ENCODE results near the gene DLG2. TPM values are rescaled to one million over a fixed set of nuclear protein-coding genes. Genes with fewer than 3 reads are reported as not detected.

DLG2 gene
- total and polyA plus RNA-seq, 2 of the 8 experiments (the other 6 are each of a cell fraction or from before 2014, with no cell fraction given), result 1.7 to 14.3 TPM

DNA sequence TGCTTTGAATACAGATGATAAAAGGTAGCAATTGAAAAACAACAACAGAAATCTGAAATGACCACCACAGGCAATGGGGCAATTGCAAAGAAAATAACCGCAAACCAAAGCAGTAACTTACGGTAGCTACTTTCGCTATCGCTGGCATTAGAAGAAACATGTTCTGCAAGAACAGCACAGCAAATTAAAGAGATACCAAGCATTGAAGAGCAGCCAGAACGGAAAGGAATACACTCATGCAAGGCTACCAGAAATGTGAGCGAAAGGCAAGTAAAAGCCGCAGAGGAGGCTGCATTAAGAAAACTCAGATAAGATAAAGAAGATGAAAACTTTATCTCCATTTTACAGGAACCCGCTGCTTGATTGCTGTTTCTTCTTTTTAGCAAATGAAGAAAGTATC lies 2146.9 kb downstream of the DLG2 start:
- Histone ChIP-seq H4K5ac (ENCODE audit: insufficient read length, low read depth, low read length) (no peak overlapping the region), H2BK15ac (ENCODE audit: low read length) (no peak overlapping the region), H3K27ac (ENCODE audit: low read depth, low read length) (no peak overlapping the region), H3K4me1 (replicated peaks in 1 of 4; ENCODE audit: control insufficient read depth in 3 of 4, insufficient read depth in 4 of 4, low read length in 3 of 4) (peaks cover 0 to 7% (median 0%) of the 10 kb centered on the region in 4 experiments; a peak in 4 of 7 replicates), H3K79me1 (ENCODE audit: low read depth, low read length) (no peaks in the 10 kb centered on the region), H3K79me2 (ENCODE audit: control insufficient read depth in 1 of 2, insufficient read depth in 2 of 2, low read length in 2 of 2) (no peaks in the 10 kb centered on the region), H3K4me3 (ENCODE audit: extremely low read depth in 1 of 4, insufficient read depth in 2 of 4, low read depth in 3 of 4, low read length in 4 of 4) (no peak overlapping the region), H4K8ac (ENCODE audit: extremely low read depth, insufficient read depth, low read length) (no peak overlapping the region), H2AK5ac (ENCODE audit: low read depth, low read length) (no peak overlapping the region), H2BK5ac (ENCODE audit: low read depth, low read length) (no peak overlapping the region), H2BK12ac (ENCODE audit: low read depth, low read length) (no peak overlapping the region), H3K18ac (ENCODE audit: extremely low read depth, low read length) (no peak overlapping the region), H2AFZ (ENCODE audit: low read length) (peak overlapping the region; percentile 78), H4K20me1 (replicated peaks in 1 of 2; ENCODE audit: control insufficient read depth in 1 of 2, insufficient read depth in 2 of 2, low read length in 2 of 2) (no peaks in the 10 kb centered on the region), H2BK20ac (ENCODE audit: low read length) (no peak overlapping the region), H3K23me2 (ENCODE audit: low read depth, low read length) (no peaks in the 10 kb centered on the region), H3K9me3 (ENCODE audit: insufficient read depth in 2 of 2, low read depth in 1 of 2, low read length in 1 of 2) (no peaks in the 10 kb centered on the region), H4K91ac (replicated peaks; ENCODE audit: insufficient read length, low read length) (no peak overlapping the region), H3K23ac (ENCODE audit: insufficient read length) (no peak overlapping the region), H3K36me3 (ENCODE audit: control insufficient read depth in 2 of 4, insufficient read depth in 4 of 4, low read length in 3 of 4) (no peaks in the 10 kb centered on the region), H3K4ac (replicated peaks; ENCODE audit: insufficient read length, low read depth, low read length) (no peak overlapping the region), H3K9ac (replicated peaks in 1 of 4; ENCODE audit: extremely low read depth in 1 of 4, low read depth in 3 of 4, low read length in 3 of 4) (no peak overlapping the region), H3K56ac (replicated peaks; ENCODE audit: insufficient read length, low read depth, low read length) (no peak overlapping the region), H3K27me3 (replicated peaks in 1 of 4; ENCODE audit: control insufficient read depth in 3 of 4, extremely low read depth in 1 of 4, insufficient read depth in 3 of 4, low read length in 3 of 4) (no peaks in the 10 kb centered on the region), H3K14ac (ENCODE audit: insufficient read length) (no peak overlapping the region), H3K4me2 (ENCODE audit: insufficient read depth in 1 of 2, low read depth in 2 of 2, low read length in 2 of 2) (no peak overlapping the region), H2BK120ac (replicated peaks; ENCODE audit: low read depth, low read length) (no peak overlapping the region)
- CTCF ChIA-PET (ENCODE audit: partially characterized antibody), result no interaction called here
- DNase-seq (ENCODE audit: low read depth in 1 of 2, low spot score in 2 of 2) (no peak), FAIRE-seq (no peak)
- POLR2A ChIA-PET (ENCODE audit: partially characterized antibody), result no interaction called here
- WGBS, 2 experiments (ENCODE audit: extremely low coverage in 1 of 2, insufficient coverage in 1 of 2, insufficient read length in 1 of 2, insufficient replicate concordance in 2 of 2, low coverage in 1 of 2, low lambda C conversion rate in 2 of 2, missing lambda C conversion rate in 1 of 2), result 86% methylated on average over 8 of the region's 8 CpGs; no CpG with 5 or more reads in 1 of the 2 experiments
- TF ChIP-seq EGR1 (IDR thresholded peaks at IDR 0.05; ENCODE audit: borderline replicate concordance, low read depth, low read length) (no peak), KDM5A (IDR thresholded peaks at IDR 0.05; ENCODE audit: low read length) (no peak), KDM4A (IDR thresholded peaks at IDR 0.05; ENCODE audit: low read depth, low read length, severe bottlenecking) (no peak), YY1 (IDR thresholded peaks at IDR 0.05; ENCODE audit: low read depth, low read length) (no peak), SUZ12 (IDR thresholded peaks at IDR 0.05; ENCODE audit: low read length) (no peak), JUN (IDR thresholded peaks at IDR 0.05; ENCODE audit: low read depth, low read length) (no peak), BCL11A (IDR thresholded peaks at IDR 0.05; ENCODE audit: low read depth in 2 of 2, low read length in 2 of 2) (no peak), CHD1 (IDR thresholded peaks at IDR 0.05; ENCODE audit: low read depth, low read length) (no peak), RAD21 (IDR thresholded peaks at IDR 0.05 in 1 of 2, conservative IDR thresholded peaks at IDR 0.05 in 1 of 2; ENCODE audit: low read depth in 2 of 2, low read length in 2 of 2) (no peak), HDAC6 (IDR thresholded peaks at IDR 0.05; ENCODE audit: low read depth, low read length) (no peak), TEAD4 (IDR thresholded peaks at IDR 0.05; ENCODE audit: low read depth, low read length) (no peak), NANOG (IDR thresholded peaks at IDR 0.05; ENCODE audit: insufficient read depth, low read depth, low read length, poor library complexity, severe bottlenecking) (no peak)
- TF ChIP-seq, protein P1, sequence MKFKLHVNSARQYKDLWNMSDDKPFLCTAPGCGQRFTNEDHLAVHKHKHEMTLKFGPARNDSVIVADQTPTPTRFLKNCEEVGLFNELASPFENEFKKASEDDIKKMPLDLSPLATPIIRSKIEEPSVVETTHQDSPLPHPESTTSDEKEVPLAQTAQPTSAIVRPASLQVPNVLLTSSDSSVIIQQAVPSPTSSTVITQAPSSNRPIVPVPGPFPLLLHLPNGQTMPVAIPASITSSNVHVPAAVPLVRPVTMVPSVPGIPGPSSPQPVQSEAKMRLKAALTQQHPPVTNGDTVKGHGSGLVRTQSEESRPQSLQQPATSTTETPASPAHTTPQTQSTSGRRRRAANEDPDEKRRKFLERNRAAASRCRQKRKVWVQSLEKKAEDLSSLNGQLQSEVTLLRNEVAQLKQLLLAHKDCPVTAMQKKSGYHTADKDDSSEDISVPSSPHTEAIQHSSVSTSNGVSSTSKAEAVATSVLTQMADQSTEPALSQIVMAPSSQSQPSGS (IDR thresholded peaks at IDR 0.05; ENCODE audit: low read length), result no peak
